Gastrocnemius medialis (tissue), 4 donors: ENCODE data around the gene KRTAP4-5. TPM values are rescaled to one million over a fixed set of nuclear protein-coding genes. Genes with fewer than 3 reads are reported as not detected.

Source experiments
- ATAC-seq, 2 donors: fragments of 150-250 bp; one replicate each; pipeline ENCODE4 v1.9.1; 2016
- DNase-seq, 2 donors: peaks; one replicate each; pipeline ENCODE4 v3.0.0-alpha.2; 2019
- H3K27ac ChIP-seq, 4 donors: fragments of 200-600 bp; sonication (generic); 1 replicate in 1 of 4; 2 replicates in 3 of 4; pipeline ENCODE4 v1.5.1; 2016 to 2018; ENCODE audit warnings: mild to moderate bottlenecking in 2 of 4, moderate library complexity in 1 of 4
- H3K27me3 ChIP-seq, 3 donors: fragments of 200-600 bp; sonication (generic) in 2 of 3; 1 replicate in 1 of 3; 2 replicates in 2 of 3; pipeline versions ENCODE4 v1.5.1 to v1.6.0; 2016 to 2019; ENCODE audit warnings: mild to moderate bottlenecking in 1 of 3, moderate library complexity in 1 of 3
- H3K36me3 ChIP-seq, 2 donors: fragments of 200-600 bp; sonication (generic) in 1 of 2; one replicate each; pipeline ENCODE4 v1.5.1; 2017 to 2018
- H3K4me1 ChIP-seq, 2 donors: fragments of 200-600 bp; sonication (generic) in 1 of 2; one replicate each; pipeline ENCODE4 v1.5.1; 2016 to 2017; ENCODE audit warnings: mild to moderate bottlenecking in 2 of 2
- H3K4me3 ChIP-seq, 4 donors: fragments of 200-600 bp; sonication (generic) in 3 of 4; 1 replicate in 1 of 4; 2 replicates in 3 of 4; pipeline ENCODE4 v1.5.1; 2016 to 2019; ENCODE audit warnings: mild to moderate bottlenecking in 2 of 4
- H3K9me3 ChIP-seq, 3 donors: fragments of 200-600 bp; sonication (generic) in 2 of 3; 1 replicate in 1 of 3; 2 replicates in 2 of 3; pipeline ENCODE4 v1.5.1; 2016 to 2019
- CTCF ChIP-seq, 5 experiments: fragments of 450-650 bp in 3 of 5; fragments of 200-600 bp in 2 of 5; sonication (generic) in 2 of 5; IDR thresholded peaks in 4 of 5; conservative IDR thresholded peaks in 1 of 5; 1 replicate in 4 of 5; 2 replicates in 1 of 5; pipeline ENCODE4 v1.5.1; 2016 to 2019; ENCODE audit warnings: antibody characterized with exemption in 5 of 5, mild to moderate bottlenecking in 3 of 5, moderate library complexity in 3 of 5
- POLR2A ChIP-seq, 2 donors: fragments of 450-650 bp; IDR thresholded peaks; one replicate each; pipeline ENCODE4 v1.6.1; 2017; ENCODE audit warnings: antibody characterized with exemption in 2 of 2, mild to moderate bottlenecking in 2 of 2, moderate library complexity in 2 of 2
- in situ Hi-C, 4 donors: fragments of 200-750 bp; cut with MboI; loops; one replicate each; pipeline versions ENCODE4 v1.15.0 to v1.8.0; 2017; ENCODE audit warnings: low sequenced_read_pairs in 4 of 4
- intact Hi-C: fragments of 100-400 bp; cut with DNase I; formaldehyde crosslinking; loops from one replicate; pipeline ENCODE4 v1.15.1; 2023; ENCODE audit warnings: low total_unique reads
- total RNA-seq, 4 donors: library from RNA; depleted of rRNA; stranded (reverse); fragments of >200 nt; gene quantifications; one replicate each; pipeline versions ENCODE4 v1.1.0 to v1.2.3, GENCODE V29; 2016

Gene KRTAP4-5
- total RNA-seq, 4 donors from 2014 or later, result not detected

- Histone ChIP-seq H3K36me3 (no peaks in the 10 kb centered on the region), H3K9me3 (no peaks in the 10 kb centered on the region), H3K27me3 (no peaks in the 10 kb centered on the region), H3K4me1 (no peaks in the 10 kb centered on the region), H3K27ac (no peak overlapping the region), H3K4me3 (no peak overlapping the region)
- ATAC-seq (no peak), DNase-seq (no peak)
- in situ Hi-C loops (loop anchor here in 1 of 4 donors (25.0 kb wide), 1 partner anchor 98 kb away; the partner anchor contains the start of genes KRTAP4-7 and KRTAP4-8), intact Hi-C loops (no loop called here)
- TF ChIP-seq CTCF (IDR thresholded peaks at IDR 0.05 in 4 of 5, conservative IDR thresholded peaks at IDR 0.05 in 1 of 5) (no peak), POLR2A (IDR thresholded peaks at IDR 0.05) (no peak)
These were observed 35.4 kb upstream of the KRTAP4-5 start for GRCh38 chr17:41185001-41185400.

- no peaks in the 10 kb centered on the region for H3K36me3 ChIP-seq
- DNase-seq, result no peak
- ATAC-seq, result no peak
- H3K27me3 ChIP-seq, result no peaks in the 10 kb centered on the region
- no peaks in the 10 kb centered on the region for H3K9me3 ChIP-seq
- in situ Hi-C loops, result loop anchor here in 1 of 4 donors (25.0 kb wide), 1 partner anchor 97 kb away; the partner anchor contains the start of genes KRTAP4-7 and KRTAP4-8
- H3K4me1 ChIP-seq, result no peaks in the 10 kb centered on the region
- TF ChIP-seq POLR2A (IDR thresholded peaks at IDR 0.05) (no peak), CTCF (IDR thresholded peaks at IDR 0.05 in 4 of 5, conservative IDR thresholded peaks at IDR 0.05 in 1 of 5) (no peak)
- H3K4me3 ChIP-seq, result no peak within 1 kb of the TSS
- intact Hi-C loops, result no loop called here
- H3K27ac ChIP-seq, result no peak within 1 kb of the TSS
These were observed 34.9 kb upstream of the KRTAP4-5 start, which contains the start of gene KRTAP4-1 for GRCh38 chr17:41184480-41184961. TSS of gene KRTAP4-1 (minus strand) at chr17:41184911. CDS start at chr17:41184854, 57 bp downstream.

GRCh38 chr17:41178843-41179616, 29.4 kb upstream of the KRTAP4-5 start:
- no peaks in the 10 kb centered on the region for H3K36me3 ChIP-seq
- no peaks in the 10 kb centered on the region for H3K4me1 ChIP-seq
- H3K9me3 ChIP-seq, result no peaks in the 10 kb centered on the region
- ATAC-seq, result no peak
- TF ChIP-seq POLR2A (IDR thresholded peaks at IDR 0.05), result no peak
- no peak for TF ChIP-seq CTCF (IDR thresholded peaks at IDR 0.05 in 4 of 5, conservative IDR thresholded peaks at IDR 0.05 in 1 of 5)
- H3K27me3 ChIP-seq, result no peaks in the 10 kb centered on the region
- H3K27ac ChIP-seq, result no peak overlapping the region
- H3K4me3 ChIP-seq, result no peak overlapping the region
- in situ Hi-C loops, result loop anchor here in 1 of 4 donors (25.0 kb wide), 1 partner anchor 92 kb away; the partner anchor contains the start of genes KRTAP4-7 and KRTAP4-8
- intact Hi-C loops, result no loop called here
- no peak for DNase-seq

- ATAC-seq, result no peak
- TF ChIP-seq POLR2A (IDR thresholded peaks at IDR 0.05) (no peak), CTCF (IDR thresholded peaks at IDR 0.05 in 4 of 5, conservative IDR thresholded peaks at IDR 0.05 in 1 of 5) (no peak)
- Histone ChIP-seq H3K27ac (no peak overlapping the region), H3K36me3 (no peaks in the 10 kb centered on the region), H3K4me3 (no peak overlapping the region), H3K27me3 (no peaks in the 10 kb centered on the region), H3K9me3 (no peaks in the 10 kb centered on the region), H3K4me1 (no peaks in the 10 kb centered on the region)
- no peak for DNase-seq
- in situ Hi-C loops, result loop anchor here in 1 of 4 donors (25.0 kb wide), 1 partner anchor 91 kb away; the partner anchor contains the start of genes KRTAP4-7 and KRTAP4-8
- intact Hi-C loops, result no loop called here
These were observed 28.7 kb upstream of the KRTAP4-5 start for GRCh38 chr17:41178341-41178740.
